ENCODE results near the gene PRR35.
A peak's percentile ranks its signal among the peaks of the same experiment; 100 is the strongest.

Gene PRR35

DNA sequence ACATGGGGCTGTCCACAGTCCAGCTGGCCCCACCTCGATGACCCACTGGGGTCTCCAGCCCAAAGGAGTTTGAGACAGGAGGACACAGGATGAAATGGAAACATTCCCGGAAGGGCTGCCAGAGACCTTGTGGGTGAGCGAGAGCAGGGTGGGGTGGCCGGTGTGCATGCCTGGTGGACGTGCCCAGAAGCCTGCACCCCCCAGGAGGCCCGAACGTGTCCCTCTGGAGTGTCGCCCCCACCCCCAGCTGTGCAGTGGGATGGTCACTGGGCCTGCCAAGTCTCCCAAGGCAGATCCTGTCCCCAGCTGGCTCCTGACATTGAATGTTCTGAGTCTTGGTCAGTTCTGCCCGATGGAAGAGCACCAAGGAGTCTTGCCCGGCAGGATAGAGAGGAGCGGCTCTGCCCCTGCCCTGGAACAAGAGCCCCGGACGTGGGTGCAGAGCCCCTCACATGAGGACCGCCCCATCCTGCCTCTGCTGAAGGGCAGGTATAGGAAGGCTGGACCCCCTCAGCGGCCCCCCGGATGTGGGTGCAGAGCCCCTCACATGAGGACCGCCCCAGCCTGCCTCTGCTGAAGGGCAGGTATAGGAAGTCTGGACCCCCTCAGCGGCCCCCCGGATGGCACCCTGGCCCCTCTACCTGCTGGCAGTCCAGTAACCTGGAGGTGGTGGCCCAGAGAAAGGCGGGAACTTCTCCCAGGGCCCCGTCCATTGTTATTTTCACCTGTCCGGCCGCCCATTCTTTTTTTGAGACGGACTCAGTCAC lies 35.7 kb upstream of the PRR35 start:
- H3K27ac ChIP-seq = peak overlapping the region; percentile 94
- no peak for TF ChIP-seq ZFX (IDR thresholded peaks at IDR 0.05; ENCODE audit: borderline replicate concordance)
- TF ChIP-seq, protein P1, sequence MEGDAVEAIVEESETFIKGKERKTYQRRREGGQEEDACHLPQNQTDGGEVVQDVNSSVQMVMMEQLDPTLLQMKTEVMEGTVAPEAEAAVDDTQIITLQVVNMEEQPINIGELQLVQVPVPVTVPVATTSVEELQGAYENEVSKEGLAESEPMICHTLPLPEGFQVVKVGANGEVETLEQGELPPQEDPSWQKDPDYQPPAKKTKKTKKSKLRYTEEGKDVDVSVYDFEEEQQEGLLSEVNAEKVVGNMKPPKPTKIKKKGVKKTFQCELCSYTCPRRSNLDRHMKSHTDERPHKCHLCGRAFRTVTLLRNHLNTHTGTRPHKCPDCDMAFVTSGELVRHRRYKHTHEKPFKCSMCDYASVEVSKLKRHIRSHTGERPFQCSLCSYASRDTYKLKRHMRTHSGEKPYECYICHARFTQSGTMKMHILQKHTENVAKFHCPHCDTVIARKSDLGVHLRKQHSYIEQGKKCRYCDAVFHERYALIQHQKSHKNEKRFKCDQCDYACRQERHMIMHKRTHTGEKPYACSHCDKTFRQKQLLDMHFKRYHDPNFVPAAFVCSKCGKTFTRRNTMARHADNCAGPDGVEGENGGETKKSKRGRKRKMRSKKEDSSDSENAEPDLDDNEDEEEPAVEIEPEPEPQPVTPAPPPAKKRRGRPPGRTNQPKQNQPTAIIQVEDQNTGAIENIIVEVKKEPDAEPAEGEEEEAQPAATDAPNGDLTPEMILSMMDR (IDR thresholded peaks at IDR 0.05) = no peak

DNA sequence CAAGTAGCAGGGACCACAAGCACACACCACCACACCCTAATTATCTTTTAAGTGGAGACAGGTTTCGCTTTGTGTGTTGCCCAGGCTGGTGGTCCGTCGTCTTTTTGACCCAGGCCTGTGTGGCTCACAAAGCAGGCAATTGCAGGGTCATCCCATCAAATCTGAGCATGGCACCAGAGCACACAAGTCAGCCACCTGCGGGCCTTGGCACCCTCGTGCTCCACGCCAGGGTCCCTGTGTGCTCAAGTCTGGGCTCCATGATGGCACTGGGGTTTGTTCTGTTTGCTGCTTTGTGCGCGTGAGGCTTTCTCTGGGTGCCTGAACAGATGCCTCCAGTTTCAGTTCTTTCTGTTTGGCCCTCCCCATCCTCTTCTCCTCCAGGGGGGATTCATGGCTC lies 35.1 kb upstream of the PRR35 start:
- H3K27ac ChIP-seq = peak overlapping the region; percentile 94
- TF ChIP-seq, protein P1 (IDR thresholded peaks at IDR 0.05) = no peak
- TF ChIP-seq ZFX (IDR thresholded peaks at IDR 0.05; ENCODE audit: borderline replicate concordance) = no peak

DNA sequence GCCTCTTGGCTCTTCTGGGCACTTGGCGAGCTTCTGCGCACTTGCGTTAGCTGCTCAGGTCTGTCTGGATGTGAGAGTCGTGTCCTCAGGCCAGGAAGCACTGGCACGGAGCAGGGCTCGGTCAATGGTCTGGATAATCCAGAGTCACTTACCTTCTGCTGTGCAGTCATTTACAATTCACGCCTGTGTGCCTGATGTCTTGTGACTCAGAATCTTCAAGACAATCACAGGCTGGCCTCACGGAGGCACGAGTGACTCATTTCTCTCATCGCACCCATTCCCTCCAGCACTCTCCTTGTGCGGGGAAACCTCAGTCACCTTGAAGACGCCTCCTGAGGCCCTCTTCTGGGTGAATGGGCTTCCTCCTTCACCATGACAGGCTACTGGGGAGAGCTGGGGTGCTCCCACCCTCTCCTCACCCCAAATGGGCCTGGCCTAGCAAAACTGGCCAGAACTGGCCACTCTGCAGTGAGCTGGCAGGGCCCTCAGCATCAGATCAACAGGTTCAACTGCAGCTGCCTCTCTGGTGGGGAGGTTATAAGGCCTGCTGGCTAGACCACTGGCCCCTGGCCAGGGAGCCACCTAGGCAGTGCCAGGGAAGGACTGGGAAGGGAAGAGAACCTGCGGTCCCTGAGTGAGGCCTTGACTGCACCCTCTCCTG lies 34.5 kb upstream of the PRR35 start:
- H3K27ac ChIP-seq = peak overlapping the region; percentile 94
- TF ChIP-seq, protein P1 (IDR thresholded peaks at IDR 0.05) = no peak
- TF ChIP-seq ZFX (IDR thresholded peaks at IDR 0.05; ENCODE audit: borderline replicate concordance) = no peak

DNA sequence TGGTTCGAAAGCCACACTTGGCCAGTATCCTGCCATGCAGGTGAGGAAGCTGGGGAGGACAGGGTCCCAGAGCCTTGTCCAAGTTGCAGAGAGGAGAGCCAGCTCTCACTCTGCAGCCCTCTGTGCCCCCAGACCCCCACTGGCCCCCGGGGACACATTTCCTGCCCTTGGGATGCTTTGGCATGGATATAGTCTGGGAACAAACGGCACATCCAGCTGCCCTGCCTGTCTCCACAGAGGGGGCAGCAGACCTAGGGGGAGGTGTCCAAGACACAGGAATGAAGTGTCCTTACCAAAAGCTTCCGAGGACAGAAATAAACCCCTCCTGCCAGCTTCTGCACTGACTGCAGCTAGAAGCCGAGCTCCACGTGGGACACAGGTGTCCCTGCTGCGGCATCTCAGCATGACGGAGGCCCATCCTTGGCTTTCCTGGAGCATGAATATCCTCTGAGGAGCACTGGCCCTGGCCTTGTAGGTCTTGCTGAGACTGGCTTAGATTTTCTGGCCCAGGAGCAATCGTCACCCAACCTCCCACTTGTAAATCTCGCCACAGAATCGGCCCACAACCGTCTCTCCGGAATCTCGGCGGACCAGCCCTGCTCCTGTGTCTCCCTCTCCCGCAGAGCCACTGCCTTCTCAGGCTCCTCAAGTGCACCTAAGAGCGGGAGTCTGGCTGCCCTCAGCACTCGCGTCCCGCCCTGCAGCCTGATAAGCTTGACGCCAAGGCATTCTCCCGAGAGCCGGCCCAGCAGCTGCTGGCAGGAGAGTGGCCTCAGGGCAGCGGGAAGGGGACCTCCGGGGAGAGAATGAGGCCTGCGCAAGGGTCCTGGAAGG lies 33.8 kb upstream of the PRR35 start:
- no peak for TF ChIP-seq ZFX (IDR thresholded peaks at IDR 0.05; ENCODE audit: borderline replicate concordance)
- H3K27ac ChIP-seq = peak overlapping the region; percentile 94

DNA sequence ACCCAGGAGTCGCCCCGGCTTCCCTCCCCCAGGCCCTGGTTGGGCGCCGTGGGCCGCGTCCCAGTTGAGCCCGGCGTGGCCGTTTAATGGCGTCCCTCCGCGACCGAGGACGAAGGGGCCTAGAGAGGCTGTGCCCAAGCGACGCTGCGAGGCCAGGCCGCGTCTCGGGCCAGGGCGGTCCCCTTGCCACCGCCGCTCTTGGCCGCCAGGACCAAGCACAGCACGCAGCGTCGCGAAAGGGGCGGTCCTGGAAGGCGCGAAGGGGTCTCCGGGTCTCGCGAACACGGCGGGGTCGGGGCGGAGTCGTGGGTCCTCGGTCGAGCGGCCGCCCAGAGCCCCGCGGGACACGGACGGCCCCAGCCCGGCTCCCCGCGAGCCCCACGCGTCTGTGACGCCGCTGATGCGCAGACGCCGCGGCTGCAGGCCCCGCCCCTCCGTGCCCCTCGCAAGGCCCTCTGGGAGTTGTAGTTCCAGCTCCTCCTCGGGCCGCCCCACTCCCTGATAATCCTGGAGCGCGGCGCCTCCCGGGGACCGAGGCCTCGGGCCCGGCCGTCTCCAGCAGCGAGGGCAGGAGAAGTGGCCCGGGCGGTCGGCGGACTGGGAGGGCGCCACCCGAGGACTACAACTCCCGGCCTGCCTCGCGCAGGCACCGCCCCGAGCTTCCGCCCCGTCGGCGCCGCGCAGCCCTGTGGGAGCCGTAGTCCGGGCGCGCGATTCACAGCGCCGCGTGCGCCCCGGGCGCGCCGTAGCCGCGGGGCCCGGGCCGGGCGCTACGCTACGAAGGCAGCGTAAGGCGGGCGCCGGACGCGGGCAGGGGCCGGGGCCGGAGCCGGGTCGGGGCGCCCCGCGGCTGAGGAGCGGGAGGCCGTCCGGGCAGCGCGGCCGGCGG lies 32.9 kb upstream of the PRR35 start, which contains the start of gene CAPN15:
TSS of gene CAPN15 (plus strand) at position 698 of the 889 bp plus-strand sequence. CDS start 19,127 bp downstream, outside the sequence.
- peak within 1 kb of the TSS; percentile 94 for H3K27ac ChIP-seq
- no peak for TF ChIP-seq ZFX (IDR thresholded peaks at IDR 0.05; ENCODE audit: borderline replicate concordance)
- TF ChIP-seq, protein P1 (IDR thresholded peaks at IDR 0.05) = no peak

DNA sequence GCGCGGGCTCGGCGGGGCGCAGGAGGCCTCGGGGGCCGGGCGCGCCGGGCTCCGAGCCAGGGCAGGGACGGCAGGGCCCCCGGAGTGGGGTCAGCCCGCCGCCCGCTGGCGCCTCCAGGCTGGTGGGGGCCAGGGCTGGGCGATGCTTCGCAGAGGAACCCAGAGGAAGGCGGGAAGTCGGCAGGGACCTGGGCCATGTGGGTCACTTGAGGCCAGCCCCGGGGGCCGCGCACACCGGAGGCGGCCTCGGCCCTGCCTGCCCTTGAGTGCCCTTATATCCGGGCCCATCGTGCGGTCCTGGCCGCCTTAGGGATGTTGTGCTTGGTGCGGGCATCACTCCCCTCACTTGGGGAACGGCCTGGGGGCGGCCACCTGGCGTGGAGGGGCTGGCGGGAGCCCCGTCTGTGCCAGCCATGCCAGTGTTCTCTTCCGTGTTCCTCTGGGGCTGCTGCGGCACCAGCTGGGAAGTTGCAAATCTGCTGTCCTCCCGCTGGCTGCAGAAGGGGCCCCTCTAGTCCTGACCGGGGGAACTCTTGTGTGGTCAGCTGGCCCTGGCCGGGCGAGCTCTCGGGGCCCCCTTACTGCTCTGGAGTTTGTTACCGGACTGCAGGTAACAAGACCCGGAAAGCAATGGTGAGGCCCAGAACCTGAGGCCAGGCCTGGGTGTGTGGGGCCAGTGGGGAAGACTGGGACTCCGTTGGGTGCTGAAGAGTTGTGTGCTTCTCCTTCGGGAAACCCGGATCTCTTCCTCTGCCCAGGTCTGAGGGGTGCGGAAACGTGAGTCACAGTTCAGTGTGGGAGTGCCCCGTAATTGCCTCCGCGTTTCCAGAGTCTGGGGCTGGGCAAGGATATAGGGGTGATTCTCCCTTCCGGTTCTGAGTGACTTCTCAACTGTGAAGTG lies 31.8 kb upstream of the PRR35 start:
- H3K27ac ChIP-seq = peak overlapping the region; percentile 94
- TF ChIP-seq ZFX (IDR thresholded peaks at IDR 0.05; ENCODE audit: borderline replicate concordance) = no peak
- TF ChIP-seq, protein P1 (IDR thresholded peaks at IDR 0.05) = no peak

Measured in 22Rv1 (cell line).